Activated CD4-positive, alpha-beta T cell treated with anti-CD3 and anti-CD28 coated beads, Interleukin-2, amount 50 U/mL, for 4 hours (primary cell): ENCODE measurements around the gene DYSF.

Source experiments
- DNase-seq, 2 experiments: peaks; one replicate each; pipeline ENCODE4 v3.0.0-alpha.2; 2020

The DYSF gene

DNA sequence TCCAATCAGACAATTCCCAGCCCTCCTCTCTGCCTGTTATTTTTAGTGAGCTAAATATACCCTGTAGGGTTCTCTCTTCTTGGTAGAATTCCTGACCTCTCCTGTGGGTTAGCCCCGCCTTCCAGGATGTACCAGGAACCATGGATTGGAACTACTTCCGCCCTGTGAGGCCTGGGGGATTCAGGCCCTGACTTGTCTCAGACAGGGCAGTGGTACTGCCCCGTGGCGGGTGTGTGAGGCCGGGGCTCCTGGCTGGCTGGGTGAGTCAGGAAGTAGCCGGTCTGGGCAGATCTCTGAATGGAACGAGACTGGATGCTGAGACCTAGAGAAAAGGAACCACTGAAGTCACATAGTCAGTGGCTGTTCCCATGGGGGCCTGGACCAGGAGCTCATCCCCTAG lies 50.5 kb downstream of the DYSF start:
- no peak for DNase-seq

DNA sequence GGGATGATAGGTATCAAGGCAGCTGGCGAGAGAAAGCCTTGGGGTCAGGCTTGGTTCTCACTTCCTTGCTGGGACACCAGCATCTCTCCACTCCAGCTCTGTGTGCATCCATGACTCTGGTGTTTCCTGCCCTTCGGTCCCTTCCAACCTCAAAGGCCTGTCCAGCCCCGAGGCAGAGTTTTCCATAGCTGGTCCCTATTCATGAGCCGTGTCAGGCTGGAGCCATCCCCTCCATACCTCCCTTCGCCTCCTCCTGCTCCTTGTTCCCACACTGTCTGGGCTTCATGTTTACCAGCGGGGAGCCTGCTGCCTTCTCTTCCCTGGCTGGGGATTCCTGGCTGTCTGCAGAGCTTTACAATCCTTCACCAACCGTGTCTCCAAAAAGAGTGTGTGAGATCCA lies 51.2 kb downstream of the DYSF start:
- DNase-seq, result no peak

DNA sequence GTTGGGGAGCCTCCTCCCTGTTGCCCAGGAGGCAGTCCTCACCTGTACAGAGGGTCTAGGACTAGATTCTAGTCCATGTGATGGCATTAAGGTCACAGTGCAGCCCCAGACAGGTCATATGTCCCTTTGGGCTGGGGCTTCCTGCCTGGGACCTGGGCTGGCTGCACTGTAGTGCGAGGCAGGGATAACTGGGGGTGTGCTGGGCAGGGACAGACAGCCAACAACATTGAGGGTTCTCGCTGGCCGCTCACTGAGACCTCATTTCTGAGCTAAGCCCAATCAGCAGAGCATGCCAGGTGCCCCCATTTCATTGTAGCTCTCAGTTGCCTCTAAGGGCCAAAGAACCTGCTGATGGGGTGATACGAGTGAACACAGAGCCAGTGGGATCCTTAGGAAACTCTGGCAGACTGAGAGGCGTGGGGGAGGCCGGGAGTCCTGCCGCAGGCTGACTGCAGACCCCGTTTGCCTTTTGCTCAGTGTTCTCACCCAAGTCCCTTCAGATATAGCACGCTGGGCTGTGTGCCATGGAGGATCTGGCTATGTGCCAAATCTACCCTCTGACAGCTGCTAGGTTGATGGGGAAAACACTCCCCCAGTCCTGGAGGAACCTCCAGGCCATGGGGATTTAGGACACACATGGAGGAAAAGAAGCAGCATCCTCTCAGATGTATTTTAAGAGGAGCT lies 51.9 kb downstream of the DYSF start:
- DNase-seq, result no peak

DNA sequence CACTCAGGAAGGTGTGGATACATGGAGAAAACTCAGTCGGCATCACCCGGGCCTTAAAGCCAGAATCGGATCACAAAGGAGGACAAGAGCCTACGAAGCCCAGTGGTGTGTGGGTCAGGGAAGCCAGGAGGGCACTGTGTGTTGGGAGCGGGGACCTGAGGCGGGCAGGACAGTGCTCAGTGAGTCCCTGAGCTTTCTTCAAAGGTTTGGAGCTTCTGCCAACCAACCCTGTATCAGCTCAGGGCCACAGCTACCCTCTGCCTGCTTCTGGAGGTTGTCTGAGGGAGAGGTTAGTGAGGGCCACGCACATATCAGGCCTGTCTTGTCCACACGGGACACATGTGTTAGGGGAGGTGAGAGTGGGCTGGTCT lies 52.4 kb downstream of the DYSF start:
- DNase-seq, result no peak

DNA sequence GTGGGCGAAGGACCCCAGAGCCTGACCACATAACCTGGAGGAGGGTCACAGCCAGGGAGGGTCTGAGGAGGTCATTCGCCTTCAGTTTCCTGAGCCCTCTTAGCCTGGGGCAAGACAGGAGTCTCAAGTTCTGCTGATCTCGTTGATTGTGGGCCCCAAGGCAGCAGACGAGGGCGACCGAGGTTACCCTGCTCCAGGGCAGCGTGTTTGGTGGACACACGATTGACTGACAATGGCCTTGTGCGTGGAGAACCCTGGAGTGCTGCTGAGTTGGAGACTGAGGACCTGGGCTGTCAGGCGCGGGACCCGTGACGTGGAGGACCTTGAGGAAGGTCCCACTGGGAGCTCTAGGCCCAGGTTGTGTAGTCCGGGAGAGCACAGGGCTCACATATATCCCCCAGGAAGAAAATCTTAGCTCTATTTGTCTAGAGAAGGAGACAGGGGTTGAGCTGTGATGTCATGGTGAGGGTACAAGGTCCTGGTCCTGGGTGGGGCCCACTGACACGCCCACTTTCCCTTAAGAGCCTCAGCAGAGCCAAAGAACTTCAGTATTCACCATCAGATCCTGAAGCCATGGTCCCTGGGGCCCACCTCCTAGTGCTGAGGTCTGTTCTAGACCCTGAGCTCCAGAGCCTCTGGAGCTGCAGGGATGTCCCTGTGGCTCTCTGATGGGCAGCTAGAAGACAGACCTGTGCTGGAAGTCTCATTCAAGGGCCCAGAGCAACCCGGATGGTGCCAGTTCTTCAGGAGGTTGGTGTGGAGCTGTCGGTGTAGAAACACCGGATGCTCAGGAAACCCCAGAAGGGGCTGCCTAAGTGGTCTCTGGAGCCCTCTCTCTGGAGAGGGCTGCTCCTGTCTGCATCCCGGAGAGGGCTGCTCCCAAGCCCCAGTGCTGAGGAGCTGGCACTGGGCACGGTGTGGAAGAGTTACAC lies 53.1 kb downstream of the DYSF start:
- DNase-seq, result no peak

DNA sequence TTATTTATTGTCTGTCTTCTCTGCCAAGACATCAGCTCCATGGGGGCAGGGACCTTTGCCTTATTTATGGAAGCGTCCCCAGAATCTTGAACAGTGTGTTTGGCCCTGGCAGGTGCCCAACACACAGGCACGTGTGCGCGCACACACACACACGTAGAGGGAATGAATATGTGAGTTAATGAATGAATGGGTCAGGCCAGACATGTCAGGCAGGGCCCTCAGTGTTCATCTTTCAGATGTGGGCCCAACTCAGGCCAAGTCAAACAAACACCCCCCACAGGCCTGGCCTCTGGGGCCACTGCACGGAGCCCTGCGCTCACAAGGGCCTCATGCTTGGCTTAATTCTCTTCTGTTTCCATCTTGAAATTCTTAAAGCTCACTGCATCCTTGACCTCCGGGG lies 54.1 kb downstream of the DYSF start:
- no peak for DNase-seq

DNA sequence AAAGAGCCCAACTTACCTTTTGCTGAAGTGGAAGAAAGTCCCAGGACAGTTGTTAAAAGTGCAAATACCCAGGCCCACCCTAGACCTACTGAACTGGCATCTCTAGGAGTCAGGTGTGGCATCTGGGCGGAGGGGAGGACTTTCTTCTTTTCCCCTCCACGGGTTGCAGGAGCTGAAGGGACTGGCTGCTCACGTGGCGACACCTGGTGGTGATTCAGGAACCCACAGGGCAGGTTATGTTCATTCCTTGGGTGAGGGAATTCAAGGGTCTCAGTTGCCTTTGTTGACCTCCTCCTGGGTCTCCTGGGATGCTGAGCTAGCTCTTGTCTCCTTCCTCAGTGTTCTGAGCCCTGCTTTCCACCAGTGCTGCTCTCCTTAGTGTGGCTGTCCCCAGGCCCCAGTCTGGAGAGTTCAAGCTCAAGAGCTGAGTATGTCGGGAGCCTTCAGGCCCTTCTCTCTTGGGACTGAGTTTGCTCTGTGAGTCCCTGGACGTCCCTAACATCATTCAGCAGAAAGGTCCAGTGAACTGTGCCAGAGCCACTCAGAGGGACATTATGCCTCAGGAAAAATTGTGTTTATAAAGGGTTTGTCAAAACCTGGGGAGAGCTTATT lies 56.9 kb downstream of the DYSF start:
- DNase-seq, result peak; percentile 67 to 69

DNA sequence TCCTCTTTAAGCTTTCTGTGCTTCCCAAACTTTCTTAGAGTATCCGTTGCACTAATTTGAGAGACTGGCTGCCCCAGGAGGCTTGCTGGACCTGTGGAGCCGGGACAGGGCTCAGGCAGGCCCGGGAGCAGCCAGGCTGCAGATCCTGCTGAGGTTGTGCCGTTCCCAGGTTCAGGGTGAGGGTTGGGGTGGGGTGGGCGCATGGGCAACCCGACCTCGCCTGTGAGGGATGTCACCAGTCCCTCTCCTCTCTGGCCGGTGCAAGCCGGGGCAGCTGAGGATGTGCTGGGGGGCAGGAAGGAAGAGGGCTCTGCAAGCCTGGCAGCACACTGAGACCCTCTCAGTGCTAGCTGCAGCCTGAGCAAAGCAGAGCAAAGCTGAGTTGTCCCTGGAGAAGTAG lies 57.6 kb downstream of the DYSF start:
- no peak for DNase-seq

DNA sequence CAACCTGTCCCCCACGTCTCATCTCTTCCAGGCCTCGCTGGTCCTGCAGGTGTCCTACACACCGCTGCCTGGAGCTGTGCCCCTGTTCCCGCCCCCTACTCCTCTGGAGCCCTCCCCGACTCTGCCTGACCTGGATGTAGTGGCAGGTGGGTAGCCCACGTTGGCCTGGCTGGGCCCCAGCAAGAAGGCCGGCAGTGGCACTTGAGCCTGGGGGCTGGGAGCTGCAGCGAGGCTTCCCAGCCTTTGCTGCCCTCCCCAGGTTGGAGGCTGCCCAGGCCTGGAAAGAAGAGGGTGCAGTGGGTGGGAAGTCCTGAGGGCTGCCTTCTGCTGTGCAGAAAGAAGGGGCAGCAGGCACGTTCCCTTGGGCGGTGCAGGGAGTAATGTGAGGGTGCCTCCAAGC lies 58.4 kb downstream of the DYSF start:
- DNase-seq, result no peak

DNA sequence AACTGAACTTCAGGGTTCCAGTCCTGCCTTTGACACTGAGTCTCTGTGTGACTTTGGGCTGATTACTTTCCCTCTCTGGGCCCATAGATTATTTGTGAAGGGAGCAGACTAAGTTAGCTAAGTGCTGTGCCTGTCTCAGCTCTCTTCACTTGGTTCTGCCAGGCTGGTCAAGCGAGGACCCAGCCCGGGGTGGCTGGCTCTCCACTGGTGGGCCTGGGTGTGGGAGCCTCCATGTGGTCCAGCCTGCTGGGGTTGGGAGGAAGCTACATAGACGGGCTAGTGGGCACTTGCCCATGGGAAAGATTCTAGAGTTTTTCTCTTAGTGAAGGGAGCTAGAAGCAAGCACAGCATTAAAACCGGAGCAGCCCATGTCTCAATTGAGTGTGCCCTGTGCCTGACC lies 59.0 kb downstream of the DYSF start:
- no peak for DNase-seq

DNA sequence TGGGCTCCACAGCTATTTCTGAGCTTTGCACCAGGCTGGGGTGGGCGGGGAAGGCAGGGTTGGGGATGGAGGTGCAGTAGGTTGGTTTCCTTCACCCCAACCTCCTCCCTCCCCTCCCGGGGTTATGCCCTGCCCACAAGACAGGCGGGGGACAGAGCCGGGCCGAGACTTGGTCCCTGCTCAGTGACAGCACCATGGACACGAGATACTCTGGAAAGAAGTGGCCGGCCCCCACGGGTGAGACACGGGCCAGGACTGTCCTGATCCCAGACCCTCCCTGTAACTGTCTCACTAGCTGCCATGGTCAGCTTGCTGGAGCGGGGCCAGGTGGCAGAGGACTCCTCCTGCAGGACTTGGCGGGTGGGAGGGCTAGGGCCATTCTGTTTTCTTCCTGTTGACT lies 59.7 kb downstream of the DYSF start:
- DNase-seq, result no peak

DNA sequence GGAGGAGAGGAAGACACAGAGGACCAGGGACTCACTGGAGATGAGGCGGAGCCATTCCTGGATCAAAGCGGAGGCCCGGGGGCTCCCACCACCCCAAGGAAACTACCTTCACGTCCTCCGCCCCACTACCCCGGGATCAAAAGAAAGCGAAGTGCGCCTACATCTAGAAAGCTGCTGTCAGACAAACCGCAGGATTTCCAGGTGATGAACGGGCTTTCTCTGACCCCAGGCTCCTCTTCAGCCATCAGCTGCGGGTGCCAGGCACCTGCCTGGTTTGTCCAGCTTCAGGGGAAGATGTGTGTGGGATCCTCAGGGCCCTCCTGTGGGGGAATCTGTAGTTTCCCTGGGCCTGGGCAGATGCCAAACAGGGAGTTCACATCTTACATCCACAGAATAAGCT lies 60.4 kb downstream of the DYSF start:
- no peak for DNase-seq

DNA sequence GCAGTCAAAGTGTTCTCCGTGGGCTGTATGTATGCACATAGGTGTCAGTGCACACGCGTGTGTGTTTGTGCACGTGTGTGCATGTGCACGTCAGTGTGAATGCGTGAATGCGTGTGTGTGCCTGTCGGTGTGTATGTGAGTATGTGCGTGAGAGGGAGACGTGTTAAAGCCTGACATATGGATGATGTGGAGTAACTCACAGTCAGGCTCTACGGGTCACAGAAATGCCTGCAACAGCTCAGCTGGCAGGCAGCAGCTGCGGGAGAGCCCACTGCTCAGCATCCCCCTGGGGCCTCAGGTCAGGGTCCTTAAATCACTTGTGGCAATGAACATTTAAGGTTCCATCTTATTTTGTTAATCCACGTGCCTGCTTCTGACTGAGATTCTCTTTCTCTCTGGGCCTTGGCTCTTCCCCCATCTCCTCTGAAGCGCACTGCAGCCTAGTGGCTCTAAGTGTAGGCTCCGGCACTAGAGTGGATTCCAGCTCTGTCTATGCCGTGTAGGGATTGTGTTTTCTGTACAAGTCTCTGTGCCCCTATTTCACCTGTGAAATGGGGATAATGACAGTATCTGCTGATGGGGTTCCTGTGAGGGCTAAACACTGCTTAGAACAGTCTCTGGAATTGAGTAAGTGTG lies 63.0 kb downstream of the DYSF start:
- DNase-seq, result no peak

DNA sequence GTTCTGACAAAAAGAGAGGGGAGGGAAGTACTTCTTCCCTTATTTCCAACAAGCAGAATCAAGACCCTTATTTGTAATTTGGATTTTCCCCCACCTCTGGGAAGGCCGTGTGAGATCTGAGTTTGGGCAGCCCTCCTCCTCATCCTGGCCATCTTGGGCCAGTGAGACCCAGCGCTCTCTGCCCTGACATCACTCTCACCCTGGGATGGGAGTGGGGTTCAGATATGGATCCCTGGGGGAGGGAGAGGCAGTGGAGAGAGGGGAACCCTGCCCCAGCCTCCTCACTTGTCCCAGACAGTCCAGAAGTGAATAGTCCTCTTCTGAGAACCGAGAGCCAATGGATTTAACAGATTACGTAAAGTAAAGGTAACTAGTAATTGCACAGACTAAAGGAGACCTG lies 64.5 kb downstream of the DYSF start:
- no peak for DNase-seq

DNA sequence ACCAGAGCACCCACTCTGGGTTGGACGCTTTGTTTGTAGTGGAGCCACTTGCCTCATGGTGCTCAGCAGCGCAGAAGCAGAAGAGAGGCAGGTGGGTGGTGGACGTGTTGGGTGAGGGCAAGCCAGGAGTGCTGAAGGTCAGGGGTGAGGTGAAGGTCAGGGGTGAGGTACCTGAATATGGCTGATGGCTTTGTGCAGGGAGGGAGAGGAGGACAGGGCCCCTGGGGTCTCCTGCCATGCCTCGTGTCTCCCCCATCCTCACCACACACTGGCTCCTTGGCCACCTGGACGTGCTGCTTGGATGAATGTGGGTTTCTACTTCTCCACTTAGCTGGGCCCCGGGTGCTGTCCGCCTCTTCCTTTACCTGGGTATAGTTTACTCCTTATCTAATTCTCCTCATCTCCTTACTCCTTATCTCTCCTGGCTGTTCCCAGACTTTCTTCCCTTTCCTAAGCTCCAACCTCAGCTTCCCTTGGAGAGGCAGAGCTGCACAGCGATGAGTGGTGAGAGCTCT lies 68.1 kb downstream of the DYSF start:
- no peak for DNase-seq

DNA sequence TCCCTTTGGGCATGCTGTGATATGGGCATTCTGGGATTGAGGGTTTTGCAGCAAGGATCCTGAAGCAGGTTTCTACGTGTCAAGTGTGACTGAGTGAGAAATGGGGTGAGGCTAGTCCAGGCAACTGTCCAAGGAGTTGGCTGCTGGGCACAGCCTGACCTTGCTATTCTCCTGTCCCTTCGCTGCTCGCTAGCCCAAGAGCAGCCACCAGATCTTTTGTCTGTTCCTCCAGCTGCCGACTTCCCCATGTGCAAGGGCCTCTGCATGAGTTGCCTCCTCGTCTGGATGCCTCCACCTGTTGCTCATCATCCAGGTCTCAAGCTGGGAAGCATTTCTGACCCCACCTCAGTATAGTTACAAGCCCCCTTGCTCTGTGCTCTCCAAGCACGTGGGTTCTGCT lies 71.1 kb downstream of the DYSF start:
- no peak for DNase-seq

DNA sequence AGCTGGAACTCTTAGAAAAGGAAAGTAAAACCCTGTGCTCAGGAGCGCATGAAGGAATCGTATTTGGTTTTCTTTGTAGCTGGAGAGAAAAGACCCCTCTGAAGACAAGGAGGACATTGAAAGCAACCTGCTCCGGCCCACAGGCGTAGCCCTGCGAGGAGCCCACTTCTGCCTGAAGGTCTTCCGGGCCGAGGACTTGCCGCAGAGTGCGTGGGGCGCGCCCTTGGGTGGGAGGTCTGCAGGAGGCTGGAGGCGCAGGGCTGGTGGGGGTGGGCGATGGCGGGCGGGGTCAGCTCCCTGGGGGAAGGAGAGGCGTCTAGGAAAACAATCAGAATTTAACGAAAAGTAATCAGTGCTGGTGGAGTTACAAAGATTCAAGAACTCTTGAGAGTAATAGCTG lies 72.8 kb downstream of the DYSF start:
- no peak for DNase-seq

DNA sequence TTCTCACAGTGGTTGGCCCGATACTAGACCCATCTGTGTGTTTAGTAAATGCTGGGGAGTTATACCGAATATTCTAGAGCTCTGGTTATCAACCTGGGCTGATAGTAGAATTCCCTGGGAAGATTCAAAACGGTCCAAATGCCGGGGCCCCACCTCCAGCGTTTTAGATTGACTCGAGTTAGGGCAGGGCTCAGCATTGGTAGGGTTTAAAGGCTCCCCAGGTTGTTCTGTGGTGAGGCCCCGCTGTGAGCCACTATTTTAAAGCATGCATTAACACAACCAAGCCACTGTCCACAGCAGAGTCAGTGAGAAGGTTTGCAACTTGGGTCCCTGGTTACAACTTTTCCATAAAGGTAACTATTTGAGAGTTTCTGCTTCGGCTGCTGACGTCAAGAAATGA lies 73.6 kb downstream of the DYSF start:
- no peak for DNase-seq

DNA sequence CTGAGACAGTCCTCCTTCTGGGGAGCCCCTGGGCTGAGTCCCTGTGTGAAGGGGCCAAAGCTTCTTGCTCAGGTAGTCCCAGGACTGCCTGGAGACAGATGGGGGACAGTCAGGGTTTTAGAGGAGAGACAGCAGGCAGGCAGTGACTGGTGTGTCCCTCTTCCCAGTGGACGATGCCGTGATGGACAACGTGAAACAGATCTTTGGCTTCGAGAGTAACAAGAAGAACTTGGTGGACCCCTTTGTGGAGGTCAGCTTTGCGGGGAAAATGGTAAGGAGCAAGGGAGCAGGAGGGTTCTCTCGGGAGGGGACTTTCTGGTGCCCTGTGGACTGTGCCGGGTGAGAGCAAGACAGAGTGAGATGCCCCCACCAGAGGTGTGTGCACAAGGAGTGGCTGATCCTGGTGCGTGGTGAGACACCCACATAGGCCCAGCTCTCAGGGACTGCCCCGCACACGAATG lies 74.8 kb downstream of the DYSF start:
- no peak for DNase-seq

DNA sequence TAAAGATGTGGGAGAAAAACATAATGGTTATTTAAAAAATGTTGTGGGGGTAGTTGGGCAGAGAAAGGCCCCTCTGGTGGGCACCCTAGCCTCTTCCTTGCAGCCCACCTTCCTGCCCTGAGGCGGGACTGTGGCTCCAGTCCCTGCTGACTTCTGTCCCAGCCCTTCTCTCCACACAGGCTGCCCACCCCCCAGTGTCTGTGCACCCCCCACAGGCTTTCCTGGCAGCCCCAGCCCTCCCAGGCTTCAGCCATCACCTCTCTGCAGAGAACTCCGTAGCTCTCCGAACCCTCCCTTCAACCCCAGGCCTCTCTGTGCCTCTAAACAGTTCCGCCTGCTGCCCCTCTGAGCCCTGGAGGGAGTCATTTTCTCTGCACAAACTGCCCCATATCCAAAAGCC lies 75.4 kb downstream of the DYSF start:
- no peak for DNase-seq

DNA sequence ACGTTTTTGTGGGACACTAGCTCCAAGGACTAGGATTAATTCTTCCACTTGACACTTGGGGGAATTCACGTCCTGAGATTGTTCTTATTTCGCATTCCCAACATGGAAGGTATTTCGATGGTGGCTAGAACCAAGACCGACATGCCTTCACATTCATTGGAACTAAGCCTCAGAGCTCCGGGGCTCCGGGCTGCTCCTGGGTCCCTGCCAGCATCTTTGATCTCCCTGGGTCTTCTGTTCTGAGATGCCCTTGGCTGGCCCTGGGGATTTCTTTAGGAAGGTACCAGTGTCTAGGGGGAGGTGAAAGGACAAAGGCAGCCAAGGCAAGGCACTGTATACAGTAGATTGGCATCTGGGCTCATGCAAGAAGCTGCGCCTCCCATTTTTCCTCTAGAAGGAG lies 76.8 kb downstream of the DYSF start:
- no peak for DNase-seq

DNA sequence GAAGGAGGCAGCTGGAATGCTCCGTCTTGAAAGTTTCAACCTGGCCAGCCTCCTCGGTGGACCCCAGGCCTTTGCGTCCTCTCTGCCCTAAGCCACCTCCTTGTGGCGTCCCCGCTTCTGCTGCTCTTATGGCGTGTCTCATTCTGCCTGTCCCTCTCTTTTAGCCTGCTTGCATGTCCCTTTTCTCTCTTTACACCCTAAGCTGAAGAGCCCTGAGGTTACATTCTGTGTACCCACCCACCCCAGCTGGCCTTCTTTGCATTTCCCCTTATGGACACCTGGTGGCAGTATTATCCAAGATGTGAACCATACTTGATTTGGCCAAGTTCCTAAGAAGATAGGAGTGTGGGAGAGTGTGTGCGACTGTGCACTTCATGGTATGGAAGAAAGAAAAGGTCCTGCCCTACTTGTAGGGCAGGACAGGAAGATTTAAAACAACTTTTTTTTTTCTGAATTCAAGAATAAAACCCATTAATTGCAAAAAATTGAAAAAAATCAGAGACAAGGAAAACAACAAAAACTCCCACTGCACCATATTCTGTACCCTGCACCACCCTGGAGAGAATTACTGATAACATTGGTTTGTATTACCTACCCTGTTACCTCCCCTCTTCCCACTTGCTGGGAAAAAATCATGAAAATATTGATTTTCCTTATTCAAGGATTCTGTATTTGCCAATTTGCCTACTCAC lies 77.4 kb downstream of the DYSF start:
- DNase-seq, result no peak
